Endometrial microvascular endothelial cells (primary cell): ENCODE data around the gene ZNF500. TPM values are rescaled to one million over a fixed set of nuclear protein-coding genes. Genes with fewer than 3 reads are reported as not detected.

ENCODE experiments used
- total RNA-seq: library from RNA; depleted of rRNA; stranded (reverse); fragments of >200 nt; gene quantifications from one replicate; pipeline ENCODE4 v1.2.3, GENCODE V29; 2015; ENCODE audit errors: inconsistent ontology term

The ZNF500 gene
- total RNA-seq, 1 donor from 2014 or later, result 13.9 TPM

Other genes with a start within 250 kb of the ZNF500 start
- gene CDIP1, start 228.4 kb downstream of the ZNF500 start, total RNA-seq, result 14.3 TPM
- not detected for gene C16orf96, start 210.8 kb downstream of the ZNF500 start, total RNA-seq
- gene UBALD1, start 152.3 kb downstream of the ZNF500 start, total RNA-seq, result 2.5 TPM
- gene MGRN1, start 142.3 kb downstream of the ZNF500 start, total RNA-seq, result 52.2 TPM
- gene NUDT16L1, start 73.6 kb downstream of the ZNF500 start, total RNA-seq, result 23.7 TPM
- 10.5 TPM for gene ANKS3, start 32.9 kb downstream of the ZNF500 start, total RNA-seq
- not detected for gene DNAAF8, start 32.6 kb downstream of the ZNF500 start, total RNA-seq
- not detected for gene SEPTIN12, start 21.2 kb upstream of the ZNF500 start, total RNA-seq
- not detected for gene SMIM22, start 28.2 kb upstream of the ZNF500 start, total RNA-seq
- 15.6 TPM for gene ROGDI, start 35.5 kb upstream of the ZNF500 start, total RNA-seq
- gene GLYR1, start 80.1 kb upstream of the ZNF500 start, total RNA-seq, result 58.4 TPM
- 28.2 TPM for gene UBN1, start 80.3 kb upstream of the ZNF500 start, total RNA-seq
- gene PPL, start 170.0 kb upstream of the ZNF500 start, total RNA-seq, result not detected
- not detected for gene SEC14L5, start 191.2 kb upstream of the ZNF500 start, total RNA-seq